A673 (cell line): ENCODE results near the gene MRE11.

ENCODE experiments used
- EZH2 ChIP-seq: fragments of 200-600 bp; sonication (generic); IDR thresholded peaks from 2 replicates; pipeline ENCODE4 v1.6.1; 2017; ENCODE audit warnings: borderline replicate concordance, low read depth, mild to moderate bottlenecking, mixed read lengths, antibody characterized with exemption, low read length; ENCODE audit not compliant: poor library complexity, severe bottlenecking
- TF ChIP-seq, protein P1 (sequence below): fragments of 300-800, 200-600 bp; sonication (generic); conservative IDR thresholded peaks from 2 replicates; pipeline ENCODE4 v1.5.1; 2017; ENCODE audit warnings: low read depth, mild to moderate bottlenecking, antibody characterized with exemption, low read length, moderate library complexity, mixed read lengths

- TF ChIP-seq, protein P1, sequence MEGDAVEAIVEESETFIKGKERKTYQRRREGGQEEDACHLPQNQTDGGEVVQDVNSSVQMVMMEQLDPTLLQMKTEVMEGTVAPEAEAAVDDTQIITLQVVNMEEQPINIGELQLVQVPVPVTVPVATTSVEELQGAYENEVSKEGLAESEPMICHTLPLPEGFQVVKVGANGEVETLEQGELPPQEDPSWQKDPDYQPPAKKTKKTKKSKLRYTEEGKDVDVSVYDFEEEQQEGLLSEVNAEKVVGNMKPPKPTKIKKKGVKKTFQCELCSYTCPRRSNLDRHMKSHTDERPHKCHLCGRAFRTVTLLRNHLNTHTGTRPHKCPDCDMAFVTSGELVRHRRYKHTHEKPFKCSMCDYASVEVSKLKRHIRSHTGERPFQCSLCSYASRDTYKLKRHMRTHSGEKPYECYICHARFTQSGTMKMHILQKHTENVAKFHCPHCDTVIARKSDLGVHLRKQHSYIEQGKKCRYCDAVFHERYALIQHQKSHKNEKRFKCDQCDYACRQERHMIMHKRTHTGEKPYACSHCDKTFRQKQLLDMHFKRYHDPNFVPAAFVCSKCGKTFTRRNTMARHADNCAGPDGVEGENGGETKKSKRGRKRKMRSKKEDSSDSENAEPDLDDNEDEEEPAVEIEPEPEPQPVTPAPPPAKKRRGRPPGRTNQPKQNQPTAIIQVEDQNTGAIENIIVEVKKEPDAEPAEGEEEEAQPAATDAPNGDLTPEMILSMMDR, result no peak
- no peak for TF ChIP-seq EZH2
Observed at GRCh38 chr11:94457118-94458029, 36.3 kb downstream of the MRE11 start.
